ENCODE data around the gene SLC5A2.
"Not testable (repeated sequence)": the region's sequence is repeated elsewhere in the genome, so short reads cannot be mapped to it uniquely, and the experiment has no call there.

The SLC5A2 gene

DNA sequence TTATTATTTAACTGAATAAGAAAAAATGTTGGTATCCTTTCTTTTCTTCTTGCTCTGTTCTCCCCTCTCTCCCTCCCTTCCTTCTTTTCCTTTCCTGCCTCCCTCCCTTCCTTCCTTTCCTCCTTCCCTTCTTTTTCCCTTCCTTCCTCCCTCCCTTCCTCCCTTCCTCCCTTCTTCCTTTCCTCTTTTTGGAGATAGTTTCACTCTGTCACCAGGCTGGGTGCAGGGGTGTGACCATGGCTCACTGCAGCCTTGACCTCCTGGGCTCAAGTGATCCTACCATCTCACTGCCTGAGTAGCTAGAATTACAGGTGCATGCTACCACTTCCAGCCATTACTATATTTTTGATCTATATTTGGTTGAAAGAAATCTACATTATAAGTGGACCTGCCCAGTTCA is 31.0 kb downstream of the SLC5A2 start:
- Histone ChIP-seq H3K4me3 (ENCODE audit: low read depth, low read length) (no peak overlapping the region), H3K36me3 (no peaks in the 10 kb centered on the region), H3K27ac (no peak overlapping the region), H3K9me3 (ENCODE audit: severe bottlenecking) (peaks cover 13% of the 10 kb centered on the region), H3K27me3 (ENCODE audit: insufficient read depth, low read depth, severe bottlenecking) (peaks cover 61% of the 10 kb centered on the region)
- no peak for DNase-seq
- TF ChIP-seq, protein P1, sequence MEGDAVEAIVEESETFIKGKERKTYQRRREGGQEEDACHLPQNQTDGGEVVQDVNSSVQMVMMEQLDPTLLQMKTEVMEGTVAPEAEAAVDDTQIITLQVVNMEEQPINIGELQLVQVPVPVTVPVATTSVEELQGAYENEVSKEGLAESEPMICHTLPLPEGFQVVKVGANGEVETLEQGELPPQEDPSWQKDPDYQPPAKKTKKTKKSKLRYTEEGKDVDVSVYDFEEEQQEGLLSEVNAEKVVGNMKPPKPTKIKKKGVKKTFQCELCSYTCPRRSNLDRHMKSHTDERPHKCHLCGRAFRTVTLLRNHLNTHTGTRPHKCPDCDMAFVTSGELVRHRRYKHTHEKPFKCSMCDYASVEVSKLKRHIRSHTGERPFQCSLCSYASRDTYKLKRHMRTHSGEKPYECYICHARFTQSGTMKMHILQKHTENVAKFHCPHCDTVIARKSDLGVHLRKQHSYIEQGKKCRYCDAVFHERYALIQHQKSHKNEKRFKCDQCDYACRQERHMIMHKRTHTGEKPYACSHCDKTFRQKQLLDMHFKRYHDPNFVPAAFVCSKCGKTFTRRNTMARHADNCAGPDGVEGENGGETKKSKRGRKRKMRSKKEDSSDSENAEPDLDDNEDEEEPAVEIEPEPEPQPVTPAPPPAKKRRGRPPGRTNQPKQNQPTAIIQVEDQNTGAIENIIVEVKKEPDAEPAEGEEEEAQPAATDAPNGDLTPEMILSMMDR (IDR thresholded peaks at IDR 0.05; ENCODE audit: low read depth, low read length): no peak

DNA sequence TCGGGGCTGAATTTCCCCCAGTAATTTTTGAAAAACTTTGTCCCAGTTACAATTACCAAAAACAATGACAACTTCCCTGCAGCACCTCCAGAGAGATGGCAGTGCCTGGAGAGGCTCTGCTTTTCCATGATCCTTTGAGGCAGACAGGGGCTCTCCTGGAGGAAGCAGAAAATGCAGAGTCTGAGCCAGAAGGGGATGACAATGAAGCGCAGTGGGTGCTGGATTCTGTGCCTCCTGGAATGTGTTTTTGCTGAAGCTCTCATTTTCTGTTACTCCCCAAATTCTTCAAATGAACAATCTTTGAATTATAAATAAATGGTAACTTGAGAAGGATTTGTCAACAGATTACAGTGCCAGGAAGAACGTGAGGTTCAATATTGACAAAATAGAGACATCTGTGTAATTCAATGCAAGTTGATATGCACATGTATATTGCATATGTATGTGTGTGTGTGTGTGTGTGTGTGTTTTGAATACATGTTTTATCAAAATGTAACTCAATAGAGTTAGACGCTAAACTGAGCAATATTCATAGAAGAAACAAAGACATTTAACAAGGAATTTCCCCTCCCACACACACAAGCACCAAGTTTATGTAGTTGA is 35.0 kb downstream of the SLC5A2 start:
- H3K27me3 ChIP-seq (ENCODE audit: insufficient read depth, low read depth, severe bottlenecking): peaks cover 77% of the 10 kb centered on the region
- TF ChIP-seq, protein P1 (IDR thresholded peaks at IDR 0.05; ENCODE audit: low read depth, low read length): no peak
- no peaks in the 10 kb centered on the region for H3K36me3 ChIP-seq
- no peak overlapping the region for H3K4me3 ChIP-seq (ENCODE audit: low read depth, low read length)
- DNase-seq: no peak
- H3K9me3 ChIP-seq (ENCODE audit: severe bottlenecking): peaks cover 5% of the 10 kb centered on the region
- H3K27ac ChIP-seq: no peak overlapping the region

DNA sequence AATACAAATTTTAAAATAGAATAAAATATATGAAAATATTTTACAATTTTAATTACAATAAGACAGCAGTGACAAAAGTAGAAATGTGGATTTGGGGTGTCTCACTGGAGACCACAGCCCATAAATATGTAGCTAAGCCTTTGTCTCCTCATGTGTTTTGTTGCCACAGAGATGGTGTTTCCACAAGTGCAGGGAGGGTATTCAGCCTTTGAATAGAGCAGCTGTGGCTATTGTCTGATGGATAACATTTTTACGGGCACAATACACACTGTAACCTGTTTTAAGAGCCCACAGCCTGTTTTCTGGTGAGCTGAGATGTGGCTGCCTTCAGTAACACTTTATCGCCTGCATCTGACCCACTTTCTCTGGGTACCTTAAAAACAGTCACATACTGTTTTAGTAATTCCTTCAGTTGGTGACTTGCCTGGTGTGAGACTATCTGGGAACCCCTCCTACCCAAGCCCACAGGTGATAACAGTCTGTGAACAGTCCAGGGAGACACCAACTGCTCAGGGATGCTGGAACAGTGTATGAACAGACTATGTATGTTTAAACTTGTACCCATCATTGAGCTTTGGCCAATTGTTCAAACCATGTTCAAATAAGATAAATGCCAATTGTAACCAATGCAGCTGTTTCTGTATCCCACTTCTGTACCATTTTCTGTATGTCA is 37.0 kb downstream of the SLC5A2 start:
- Histone ChIP-seq H3K36me3 (no peaks in the 10 kb centered on the region), H3K9me3 (ENCODE audit: severe bottlenecking) (peaks cover 5% of the 10 kb centered on the region), H3K27me3 (ENCODE audit: insufficient read depth, low read depth, severe bottlenecking) (peaks cover 73% of the 10 kb centered on the region), H3K4me3 (ENCODE audit: low read depth, low read length) (no peak overlapping the region), H3K27ac (no peak overlapping the region)
- no peak for DNase-seq
- TF ChIP-seq, protein P1 (IDR thresholded peaks at IDR 0.05; ENCODE audit: low read depth, low read length): no peak

DNA sequence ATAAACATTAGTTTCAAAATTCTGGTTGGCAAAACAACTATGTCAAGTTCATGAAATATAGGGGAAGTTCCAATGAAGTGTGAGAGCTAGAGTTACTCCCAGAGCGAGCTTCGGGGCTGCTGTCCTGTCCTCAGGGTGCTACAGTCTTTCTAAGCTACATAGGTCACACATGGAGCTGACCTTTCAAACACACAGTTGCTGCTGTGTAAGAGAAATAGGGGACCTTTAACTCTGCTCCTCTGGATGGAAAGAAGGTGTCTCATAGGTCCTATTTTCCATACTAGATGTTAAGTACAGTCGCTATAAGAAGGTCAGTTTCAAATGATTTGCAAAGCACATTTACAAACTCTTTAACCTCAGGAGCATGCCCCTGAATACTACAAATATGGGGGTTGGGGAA is 38.4 kb downstream of the SLC5A2 start:
- TF ChIP-seq, protein P1 (IDR thresholded peaks at IDR 0.05; ENCODE audit: low read depth, low read length): no peak
- no peak overlapping the region for H3K27ac ChIP-seq
- H3K27me3 ChIP-seq (ENCODE audit: insufficient read depth, low read depth, severe bottlenecking): peaks cover 71% of the 10 kb centered on the region
- H3K9me3 ChIP-seq (ENCODE audit: severe bottlenecking): peaks cover 3% of the 10 kb centered on the region
- no peak for DNase-seq
- no peaks in the 10 kb centered on the region for H3K36me3 ChIP-seq
- H3K4me3 ChIP-seq (ENCODE audit: low read depth, low read length): no peak overlapping the region

DNA sequence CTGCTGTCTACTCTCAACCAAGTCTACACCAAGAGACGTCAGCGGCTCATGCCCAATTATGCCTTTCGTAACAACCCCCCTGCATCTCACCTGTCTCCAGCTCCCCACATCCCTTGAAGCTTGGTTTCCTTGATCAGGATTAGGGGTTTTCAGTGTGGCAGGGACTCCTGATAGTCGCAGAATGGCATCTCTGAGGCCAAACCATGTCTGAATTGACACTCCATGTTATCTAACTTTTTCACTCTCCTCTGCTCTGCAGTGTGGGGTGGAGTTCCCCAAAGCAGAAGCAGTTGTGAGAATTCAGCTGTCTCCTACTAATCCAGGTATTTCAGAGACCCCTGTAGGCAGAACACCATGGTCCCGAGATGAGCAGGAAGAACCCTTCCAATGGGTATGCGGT is 39.1 kb downstream of the SLC5A2 start:
- DNase-seq: no peak
- H3K4me3 ChIP-seq (ENCODE audit: low read depth, low read length): no peak overlapping the region
- TF ChIP-seq, protein P1 (IDR thresholded peaks at IDR 0.05; ENCODE audit: low read depth, low read length): no peak
- H3K27ac ChIP-seq: no peak overlapping the region
- H3K9me3 ChIP-seq (ENCODE audit: severe bottlenecking): peaks cover 2% of the 10 kb centered on the region
- no peaks in the 10 kb centered on the region for H3K36me3 ChIP-seq
- H3K27me3 ChIP-seq (ENCODE audit: insufficient read depth, low read depth, severe bottlenecking): peaks cover 77% of the 10 kb centered on the region

DNA sequence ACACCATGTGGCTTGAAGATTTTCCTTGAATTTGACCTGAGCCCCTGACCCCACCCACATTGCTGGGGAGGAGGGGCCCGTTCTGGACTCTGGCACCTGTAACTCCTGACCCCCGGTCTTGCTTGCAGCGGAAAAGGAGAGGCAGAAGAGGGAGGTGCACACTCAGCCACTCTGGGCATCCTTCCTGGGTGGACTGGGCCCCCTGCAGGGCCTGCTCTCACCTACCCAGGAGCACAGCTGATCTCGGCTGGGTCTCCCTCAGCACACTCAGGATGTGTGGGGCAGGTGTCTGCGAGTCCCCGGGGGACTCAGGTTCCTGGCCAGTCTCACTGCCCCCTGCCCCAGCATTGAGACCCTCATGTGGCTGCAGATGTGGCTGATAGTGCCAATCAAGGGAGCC is 40.8 kb downstream of the SLC5A2 start:
- H3K27me3 ChIP-seq (ENCODE audit: insufficient read depth, low read depth, severe bottlenecking): peaks cover 82% of the 10 kb centered on the region
- not testable (repeated sequence) for H3K4me3 ChIP-seq (ENCODE audit: low read depth, low read length); H3K27ac ChIP-seq; DNase-seq; H3K36me3 ChIP-seq; H3K9me3 ChIP-seq (ENCODE audit: severe bottlenecking)
